ENCODE results near the gene GLMP.
A peak's percentile ranks its signal among the peaks of the same experiment; 100 is the strongest.

The GLMP gene

DNA sequence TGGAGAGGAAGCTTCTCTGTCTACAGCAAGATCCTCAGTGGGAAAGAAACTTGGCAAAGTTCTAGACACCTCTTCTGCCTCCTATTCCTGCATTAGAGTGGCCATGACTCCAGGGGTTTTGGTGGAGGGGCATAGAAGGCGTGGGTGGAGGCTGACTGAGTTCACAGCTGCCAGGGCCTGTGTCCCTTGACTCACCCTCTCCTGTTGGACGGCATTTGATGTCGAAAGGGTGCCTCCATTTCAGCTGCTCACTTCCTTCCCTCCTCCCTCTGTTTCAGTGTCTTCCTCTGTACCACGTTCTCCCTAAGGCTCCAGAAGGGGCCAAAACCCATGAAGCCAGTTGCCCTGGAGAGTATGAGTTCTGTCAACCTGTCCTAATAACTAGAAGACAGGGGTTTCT lies 10.7 kb downstream of the GLMP start:
- no peak for DNase-seq

DNA sequence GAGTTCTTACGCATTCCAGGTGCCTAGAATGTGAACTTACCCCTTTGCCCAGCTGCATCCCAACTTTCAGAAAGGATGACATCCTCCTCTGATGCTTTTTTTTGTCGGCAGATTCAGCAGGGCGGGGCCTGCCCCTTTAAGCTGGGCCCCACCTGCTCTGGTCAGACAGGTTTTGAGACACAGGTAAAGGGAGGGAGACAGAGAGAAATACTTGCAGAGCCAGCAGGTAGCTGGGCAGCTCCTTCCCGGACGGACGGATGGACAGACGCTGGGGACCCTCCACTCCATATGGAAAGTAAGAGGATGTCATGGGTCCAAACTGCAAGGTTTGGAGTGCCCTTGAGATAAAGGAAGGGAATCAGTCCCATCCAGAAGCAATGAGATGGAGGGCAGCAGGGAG lies 11.4 kb downstream of the GLMP start, which contains the start of gene TMEM79:
TMEM79 (plus strand) TSS at position 214 of the 400 bp plus-strand sequence. CDS start 902 bp downstream, outside the sequence.
- no peak for DNase-seq

- DNase-seq = no peak
Measured at GRCh38 chr1:156283521-156283920, 12.0 kb downstream of the GLMP start.

DNA sequence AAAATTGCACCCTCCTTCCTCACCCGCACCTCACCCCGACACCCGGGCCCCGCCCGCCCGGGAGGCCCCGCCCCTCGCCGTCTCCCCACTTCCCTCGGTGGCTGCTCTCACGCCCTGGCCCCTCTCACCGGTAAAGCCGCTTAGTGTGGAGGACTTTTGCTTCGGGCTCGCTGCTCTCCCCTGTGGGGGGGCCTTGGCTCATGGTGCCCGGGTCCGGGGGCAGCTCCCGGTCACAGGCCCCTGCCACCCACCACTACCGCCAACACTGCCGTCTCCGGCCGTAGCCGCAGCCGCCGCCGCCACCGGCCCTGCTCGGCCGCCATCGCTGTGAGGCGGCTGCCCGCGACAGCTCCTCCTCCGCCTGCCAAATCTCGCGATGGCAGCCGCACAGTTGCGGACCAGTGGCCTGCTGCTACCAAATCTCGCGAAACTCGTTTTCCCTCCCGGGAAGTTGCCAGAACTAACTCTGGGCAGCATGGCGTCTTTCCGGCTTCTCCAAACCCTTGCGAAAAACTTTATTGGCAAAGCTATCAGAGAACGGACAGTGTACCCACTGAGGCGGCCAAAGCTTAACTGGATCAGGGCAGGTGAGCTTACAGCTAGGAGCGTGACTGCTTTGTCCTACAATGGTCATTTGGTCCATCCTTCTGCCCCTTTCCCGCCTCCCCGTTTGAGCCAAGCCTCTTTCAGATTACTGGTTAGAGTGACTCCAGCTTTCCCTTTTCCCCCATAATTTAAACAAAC lies 12.8 kb downstream of the GLMP start, which contains the start of gene SMG5:
SMG5 (minus strand) TSS at position 347 of the 744 bp plus-strand sequence; CDS start at position 202, 145 bp downstream.
- DNase-seq = peak; percentile 98

DNA sequence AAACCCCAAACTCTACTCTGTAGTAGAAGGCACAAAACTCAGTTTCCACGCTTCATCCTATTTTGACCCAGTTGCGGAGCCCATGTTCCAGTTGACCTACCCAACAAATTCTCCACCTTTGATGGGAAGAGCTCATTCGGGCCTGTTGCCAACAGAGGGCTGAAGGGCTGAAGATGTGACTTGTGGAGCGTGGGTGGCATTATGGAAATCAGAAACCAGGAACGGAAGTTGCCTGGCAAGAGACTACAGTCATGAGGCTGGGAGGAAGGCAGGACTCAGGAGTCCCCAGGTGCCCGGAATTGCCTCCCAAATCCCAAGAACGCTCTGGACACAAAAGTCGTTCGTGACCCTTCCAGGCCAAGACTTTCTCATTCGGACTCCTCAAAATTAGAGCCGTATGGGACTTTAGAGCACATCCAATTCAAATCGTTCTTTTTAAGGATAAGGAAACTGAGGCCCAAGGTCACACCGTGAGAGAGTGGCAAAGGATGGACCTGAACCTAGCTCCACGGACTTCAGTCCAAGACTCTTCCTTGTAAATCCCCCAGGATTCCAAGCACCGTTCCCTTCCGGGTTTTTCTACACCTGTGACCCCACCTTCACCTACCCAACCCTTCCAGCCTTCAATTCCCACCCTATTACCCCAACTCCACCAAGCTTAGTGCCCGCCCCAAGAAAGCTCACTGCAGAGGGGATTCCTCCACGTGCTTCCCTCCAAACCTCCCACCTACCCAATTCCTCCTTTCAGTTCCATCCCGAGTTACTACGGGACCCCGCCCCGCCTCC lies 13.6 kb downstream of the GLMP start:
- no peak for DNase-seq

- peak; percentile 19 for DNase-seq
Measured at GRCh38 chr1:156281281-156281680, 14.2 kb downstream of the GLMP start.

- no peak for DNase-seq
Measured at GRCh38 chr1:156279837-156280236, 15.6 kb downstream of the GLMP start.

GRCh38 chr1:156276966-156277381 lies 18.5 kb downstream of the GLMP start:
- no peak for DNase-seq

GRCh38 chr1:156276532-156276931 lies 18.9 kb downstream of the GLMP start:
- no peak for DNase-seq

DNA sequence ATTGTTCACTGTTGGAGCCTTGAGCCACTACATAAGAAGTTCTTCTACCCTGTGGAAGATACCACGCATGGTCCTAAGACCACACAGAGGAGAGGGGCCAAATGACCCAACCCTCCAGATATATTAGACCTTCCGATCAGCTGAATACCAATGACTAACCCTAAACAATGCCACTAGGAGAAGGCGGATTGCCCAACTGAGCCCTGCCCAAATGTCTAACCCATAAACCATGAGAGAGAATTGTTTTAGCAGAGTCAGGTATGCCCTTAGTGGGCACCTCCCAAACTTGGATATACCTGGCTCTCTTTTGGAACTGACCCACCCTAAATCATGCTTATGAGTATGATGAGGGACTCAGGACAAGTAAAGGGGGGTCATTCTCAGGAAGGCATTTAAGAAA lies 25.2 kb downstream of the GLMP start:
- no peak for DNase-seq

DNA sequence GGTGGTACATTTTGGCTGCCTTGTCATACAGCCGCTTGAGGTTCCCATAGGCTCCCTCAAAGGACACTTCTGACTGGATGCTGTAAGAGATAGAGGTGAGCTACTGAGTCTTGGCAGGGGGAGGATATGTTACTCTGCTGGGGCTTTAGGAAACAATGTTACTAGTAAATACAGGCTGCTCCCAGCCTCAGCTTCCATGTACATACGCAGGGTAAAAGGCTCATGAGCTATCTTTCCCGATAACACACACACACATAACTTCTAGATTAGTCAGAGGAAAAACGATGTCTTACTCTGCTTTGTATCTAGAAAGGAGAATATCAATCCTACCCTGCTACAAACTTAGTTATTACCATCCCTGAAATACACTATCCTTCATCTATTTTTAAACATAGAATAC lies 27.1 kb downstream of the GLMP start:
- no peak for DNase-seq

DNA sequence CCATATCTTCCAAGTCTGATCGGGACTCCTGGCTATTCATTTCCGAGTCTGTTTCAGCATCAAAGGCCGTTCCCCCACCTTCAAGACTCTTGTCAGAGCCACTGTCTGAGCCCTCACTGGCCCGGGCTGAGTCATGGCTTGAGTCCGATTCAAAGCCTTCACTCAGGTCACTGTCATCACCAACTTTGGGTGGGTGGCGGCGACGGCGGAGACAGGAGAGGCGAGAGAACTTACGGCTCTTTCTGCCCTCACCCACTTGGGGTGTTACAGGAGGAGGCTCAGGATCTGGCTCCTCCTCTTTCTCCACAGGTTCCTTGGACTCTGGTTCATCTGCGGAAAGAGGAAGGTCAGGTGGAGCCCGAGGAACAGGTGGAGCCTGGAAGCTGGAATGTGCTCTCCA lies 29.4 kb downstream of the GLMP start:
- DNase-seq = no peak

- DNase-seq = no peak
Measured at GRCh38 chr1:156263288-156263655, 32.2 kb downstream of the GLMP start.

DNA sequence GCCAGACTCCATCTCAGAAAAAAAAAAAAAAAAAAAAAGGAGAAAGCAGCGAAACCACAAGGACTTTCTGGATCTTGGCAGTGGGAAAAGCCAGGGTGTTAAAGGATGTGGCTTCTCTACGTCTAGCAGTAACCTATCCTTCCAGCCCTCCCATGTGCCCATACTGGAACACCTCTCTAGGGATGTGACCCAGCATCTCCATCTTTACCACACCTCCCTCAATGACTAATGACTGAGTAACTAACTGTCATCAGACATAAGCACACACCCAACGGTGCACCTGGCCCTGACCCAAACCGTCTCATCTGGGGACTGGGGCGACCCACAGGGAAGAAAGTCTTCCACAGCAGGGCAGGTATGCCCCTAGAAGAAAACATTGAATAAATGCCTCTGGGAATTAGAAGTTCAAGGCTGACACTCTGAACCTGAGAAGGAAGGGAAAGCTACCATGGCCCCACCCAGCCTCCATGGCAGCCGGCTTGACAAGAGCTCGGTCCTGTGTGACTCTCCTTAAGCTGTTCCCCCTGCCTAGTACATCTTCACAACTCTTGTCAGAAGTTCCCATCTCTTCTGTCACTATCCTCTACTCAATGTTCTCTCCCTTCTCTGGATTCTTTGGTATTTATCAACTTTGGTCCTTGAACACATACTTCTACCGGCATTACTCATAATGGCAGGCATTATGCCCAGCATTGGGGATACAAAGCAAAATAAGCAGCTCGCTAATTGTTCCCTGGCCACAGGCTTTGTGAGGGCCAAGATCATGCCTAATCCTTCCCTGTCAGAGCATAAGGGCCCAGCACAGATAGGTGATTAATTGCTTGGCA lies 32.8 kb downstream of the GLMP start:
- DNase-seq = no peak

DNA sequence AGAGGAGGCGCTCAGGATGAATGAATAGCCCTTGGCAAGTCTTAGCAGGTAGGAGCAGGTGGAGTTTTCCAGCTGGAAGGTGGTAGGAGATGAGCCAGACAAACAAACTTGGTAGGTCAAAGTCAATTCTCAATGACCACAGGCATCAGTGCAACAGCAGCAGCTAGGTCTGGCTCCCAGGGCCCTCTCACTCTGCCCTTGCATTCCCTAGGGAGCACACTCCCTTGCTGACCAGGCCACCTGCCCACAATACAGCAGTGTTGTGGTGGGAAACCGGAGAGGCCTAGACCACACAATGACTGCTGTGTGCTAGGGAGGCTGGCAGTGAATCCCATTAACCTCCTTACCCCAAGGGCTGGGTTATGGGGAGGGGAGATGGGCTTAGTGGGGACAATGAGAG lies 34.6 kb downstream of the GLMP start:
- DNase-seq = no peak

DNA sequence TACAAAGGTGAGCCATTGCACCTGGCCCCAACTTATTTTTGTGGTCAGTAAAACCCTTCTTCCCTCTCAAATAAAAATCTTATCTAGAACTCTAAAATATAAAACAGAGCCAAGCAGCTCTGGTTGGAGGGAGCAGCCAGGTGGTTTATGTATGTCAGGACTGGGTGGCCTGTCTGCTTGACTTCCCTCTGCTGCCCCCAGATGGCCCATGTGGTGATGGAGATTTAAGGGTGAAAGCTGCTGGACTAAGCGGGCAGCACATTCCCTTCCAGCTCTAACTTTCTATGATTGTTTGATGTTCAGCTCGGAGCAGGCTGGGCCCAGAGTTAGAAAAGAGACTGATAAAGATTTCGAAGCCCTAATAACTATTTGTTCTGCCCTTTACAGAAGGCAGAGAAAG lies 35.7 kb downstream of the GLMP start:
- no peak for DNase-seq

DNA sequence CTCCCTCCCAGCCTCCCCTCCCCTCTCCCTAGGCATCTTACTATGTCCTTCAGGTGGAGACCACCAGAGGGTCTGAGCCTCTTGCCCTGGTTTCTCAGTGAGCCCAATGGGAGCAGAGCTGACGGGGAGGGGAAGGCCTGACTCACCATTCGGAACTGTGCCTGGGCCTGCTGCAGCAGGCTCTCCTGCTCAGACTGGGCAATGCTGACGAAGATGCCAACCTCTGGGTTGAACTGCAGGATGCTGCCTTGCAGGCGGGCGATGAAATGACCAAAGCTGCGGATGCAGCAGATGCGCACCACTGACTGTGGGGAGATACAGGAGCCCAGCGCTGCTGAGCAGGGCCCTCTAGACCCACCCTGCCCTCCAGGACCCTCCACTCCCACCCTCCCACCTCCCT lies 36.6 kb downstream of the GLMP start:
- DNase-seq = no peak

- DNase-seq = no peak
Measured at GRCh38 chr1:156257711-156258110, 37.8 kb downstream of the GLMP start.

DNA sequence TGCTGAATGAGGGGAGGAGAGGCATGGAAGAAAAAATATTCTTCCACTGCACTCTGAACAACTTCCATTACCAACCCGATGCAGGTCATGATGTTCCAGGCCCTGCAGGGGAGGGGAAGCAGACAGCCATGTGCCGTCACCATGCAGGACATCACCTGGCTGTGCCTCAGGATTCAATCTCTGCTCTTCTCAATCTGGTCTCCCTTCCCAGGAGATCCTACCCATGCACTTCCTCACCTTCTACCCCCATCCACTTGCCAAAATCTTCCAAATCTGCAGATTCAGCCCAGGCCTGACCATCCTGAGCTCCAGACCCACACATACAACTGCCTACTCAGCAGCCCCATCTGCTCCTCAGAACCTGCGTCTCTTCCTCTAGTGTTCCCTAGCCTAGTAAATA lies 41.8 kb downstream of the GLMP start:
- DNase-seq = no peak

- DNase-seq = no peak
Measured at GRCh38 chr1:156251527-156251926, 44.0 kb downstream of the GLMP start.

GRCh38 chr1:156249593-156249992 lies 45.9 kb downstream of the GLMP start:
- no peak for DNase-seq

DNA sequence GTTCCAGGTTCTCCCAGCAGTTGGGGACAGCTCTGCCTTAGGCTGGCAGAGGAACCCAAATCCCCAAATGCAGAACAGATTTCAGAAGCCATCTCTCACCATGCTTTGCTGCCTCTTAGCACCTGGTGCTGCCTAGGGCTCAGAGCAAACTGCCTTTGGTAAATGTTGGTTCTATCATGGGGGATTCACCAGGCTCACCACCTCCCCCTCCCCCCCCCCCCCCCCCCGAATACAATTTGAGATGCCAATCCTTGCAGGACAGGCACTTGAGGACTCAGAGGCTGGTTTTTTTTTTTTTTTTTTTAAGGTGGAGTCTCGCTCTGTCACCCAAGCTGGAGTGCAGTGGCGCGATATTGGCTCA lies 47.2 kb downstream of the GLMP start:
- DNase-seq = no peak

Data from CD4-positive, alpha-beta T cell treated with Interleukin-15 for 1 hour (primary cell).